Thoracic aorta (tissue), 2 donors: ENCODE measurements around the gene LITAF. TPM values are rescaled to one million over a fixed set of nuclear protein-coding genes. Genes with fewer than 3 reads are reported as not detected.

Experiments used
- ATAC-seq: fragments of 150-250 bp; one replicate; pipeline ENCODE4 v1.8.0; 2017; ENCODE audit warnings: low read depth; ENCODE audit not compliant: insufficient number of reproducible peaks, low FRiP score
- DNase-seq: peaks from one replicate; pipeline ENCODE4 v3.0.0-alpha.2; 2020; ENCODE audit warnings: low spot score
- H3K27ac ChIP-seq, 2 donors: fragments of 200-600 bp; sonication (generic); 1 replicate in 1 of 2; 2 replicates in 1 of 2; pipeline ENCODE4 v1.5.1; 2016; ENCODE audit warnings: mild to moderate bottlenecking in 2 of 2, moderate library complexity in 2 of 2
- H3K27me3 ChIP-seq: fragments of 200-600 bp; sonication (generic); replicated peaks from 2 replicates; pipeline ENCODE4 v1.6.0; 2016; ENCODE audit warnings: mild to moderate bottlenecking; ENCODE audit not compliant: insufficient read depth
- H3K36me3 ChIP-seq: fragments of 200-600 bp; sonication (generic); one replicate; pipeline ENCODE4 v1.5.1; 2016
- H3K4me1 ChIP-seq, 2 donors: fragments of 200-600 bp; sonication (generic); 1 replicate in 1 of 2; 2 replicates in 1 of 2; pipeline versions ENCODE4 v1.5.1 to v1.6.0; 2016; ENCODE audit warnings: low read depth in 2 of 2, mild to moderate bottlenecking in 1 of 2; ENCODE audit not compliant: control insufficient read depth in 1 of 2
- H3K4me3 ChIP-seq: fragments of 200-600 bp; sonication (generic); 2 replicates; pipeline ENCODE4 v1.5.1; 2016; ENCODE audit warnings: mild to moderate bottlenecking
- H3K9me3 ChIP-seq: fragments of 200-600 bp; sonication (generic); 2 replicates; pipeline ENCODE4 v1.5.1; 2016
- CTCF ChIP-seq: fragments of 200-600 bp; sonication (generic); IDR thresholded peaks from one replicate; pipeline ENCODE4 v1.5.1; 2019; ENCODE audit warnings: antibody characterized with exemption
- total RNA-seq, 2 donors: library from RNA; depleted of rRNA; stranded (reverse); fragments of >200 nt; gene quantifications; one replicate each; pipeline versions ENCODE4 v1.1.0 to v1.2.3, GENCODE V29; 2016

The LITAF gene
- total RNA-seq, 2 donors from 2014 or later: 124 to 146 TPM

GRCh38 chr16:11498683-11499082 is 88.0 kb downstream of the LITAF start:
- DNase-seq: no peak
- peak overlapping the region; percentile 86 to 94 for H3K27ac ChIP-seq
- no peaks in the 10 kb centered on the region for H3K27me3 ChIP-seq
- H3K36me3 ChIP-seq: no peaks in the 10 kb centered on the region
- no peaks in the 10 kb centered on the region for H3K9me3 ChIP-seq
- ATAC-seq: no peak
- no peak overlapping the region for H3K4me3 ChIP-seq
- peaks cover 30 to 57% of the 10 kb centered on the region in 2 donors for H3K4me1 ChIP-seq
- no peak for TF ChIP-seq CTCF

- no peaks in the 10 kb centered on the region for H3K36me3 ChIP-seq
- DNase-seq (peak; percentile 24), ATAC-seq (no peak)
- H3K4me1 ChIP-seq: peaks cover 30 to 51% of the 10 kb centered on the region in 2 donors
- H3K27me3 ChIP-seq: no peaks in the 10 kb centered on the region
- peak overlapping the region; percentile 86 to 94 for H3K27ac ChIP-seq
- H3K4me3 ChIP-seq: no peak overlapping the region
- TF ChIP-seq CTCF: no peak
- no peaks in the 10 kb centered on the region for H3K9me3 ChIP-seq
Observed at GRCh38 chr16:11497851-11498289, 88.8 kb downstream of the LITAF start.

Other genes starting within 250 kb of the LITAF start
- gene RMI2, start 241.5 kb downstream of the LITAF start, total RNA-seq: under 1 TPM in 1 of 2 donors, not detected in 1; 0.49 TPM
- gene SNN, start 81.5 kb upstream of the LITAF start, total RNA-seq: 10 to 100 TPM; 14.6 to 21.4 TPM
- 10 to 100 TPM; 44.5 to 49.4 TPM for gene TXNDC11, start 155.9 kb upstream of the LITAF start, total RNA-seq
- 10 to 100 TPM; 47.8 to 86.1 TPM for gene ZC3H7A, start 210.3 kb upstream of the LITAF start, total RNA-seq